Left ventricle myocardium superior (tissue), 1 donor: ENCODE data around the gene GPR3. TPM values are rescaled to one million over a fixed set of nuclear protein-coding genes. Genes with fewer than 3 reads are reported as not detected.

Experiments
- ATAC-seq: fragments of 200-7000 bp; cut with Tn5 transposase; one replicate; pipeline ENCODE4 v1.9.1; 2020; ENCODE audit warnings: mild to moderate bottlenecking, moderate library complexity
- DNase-seq: peaks from one replicate; pipeline ENCODE4 v3.0.0-alpha.2; 2020
- intact Hi-C: fragments of 100-400 bp; cut with micrococcal nuclease; formaldehyde crosslinking; loops from one replicate; pipeline ENCODE4 v1.11.0; 2022
- long read RNA-seq: library from polyadenylated mRNA; unstranded; transcript quantifications from one replicate; pipeline ENCODE4 v2.0.0, GENCODE V29; 2021
- total RNA-seq: library from RNA; stranded (reverse); fragmentation: NEBNext Ultra II Directional; extraction: Animal tissue kit (Norgen Biotek cat#: 25700); gene quantifications from one replicate; pipeline ENCODE4 v1.2.1, GENCODE V29; 2021
- donor health status: DM: no; HTN: yes; CAD: no; lungs with severe emphysema.

GPR3 gene, protein sequence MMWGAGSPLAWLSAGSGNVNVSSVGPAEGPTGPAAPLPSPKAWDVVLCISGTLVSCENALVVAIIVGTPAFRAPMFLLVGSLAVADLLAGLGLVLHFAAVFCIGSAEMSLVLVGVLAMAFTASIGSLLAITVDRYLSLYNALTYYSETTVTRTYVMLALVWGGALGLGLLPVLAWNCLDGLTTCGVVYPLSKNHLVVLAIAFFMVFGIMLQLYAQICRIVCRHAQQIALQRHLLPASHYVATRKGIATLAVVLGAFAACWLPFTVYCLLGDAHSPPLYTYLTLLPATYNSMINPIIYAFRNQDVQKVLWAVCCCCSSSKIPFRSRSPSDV
- total RNA-seq: 0.12 TPM
- long read RNA-seq: 0 reads

- intact Hi-C loops: no loop called here
- DNase-seq: peak; percentile 96
- ATAC-seq: peak; percentile 89
Observed at GRCh38 chr1:27392096-27392777, at the start of gene GPR3. GPR3 (plus strand) TSS chr1:27392622; CDS start chr1:27393799, 1,177 bp downstream.

GRCh38 chr1:27342778-27343638 lies 49.4 kb upstream of the GPR3 start:
- ATAC-seq (peak; percentile 55), DNase-seq (no peak)
- intact Hi-C loops: no loop called here

- intact Hi-C loops: no loop called here
- no peak for ATAC-seq
- no peak for DNase-seq
Observed at GRCh38 chr1:27343639-27344025, 48.8 kb upstream of the GPR3 start.

DNA sequence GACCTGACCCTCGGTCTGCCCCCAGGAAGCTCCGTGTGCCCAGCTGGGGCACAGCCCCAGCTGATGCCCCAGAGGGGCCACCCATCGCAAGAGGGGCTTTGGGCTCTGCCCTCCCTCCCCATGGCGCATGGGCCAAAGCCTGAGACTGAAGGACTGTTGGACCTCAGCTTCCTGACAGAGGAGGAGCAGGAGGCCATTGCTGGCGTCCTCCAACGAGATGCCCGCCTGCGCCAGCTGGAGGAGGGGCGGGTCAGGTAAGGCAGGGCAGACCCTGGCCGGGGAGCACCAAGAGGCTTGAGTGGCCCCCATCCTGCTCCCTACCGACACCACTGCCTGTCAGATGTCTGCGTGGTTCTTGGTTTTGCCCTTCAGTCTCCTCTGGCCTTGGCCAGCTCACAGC lies 47.1 kb upstream of the GPR3 start:
- ATAC-seq (no peak), DNase-seq (no peak)
- intact Hi-C loops: no loop called here

- ATAC-seq: no peak
- intact Hi-C loops: no loop called here
- DNase-seq: no peak
Observed at GRCh38 chr1:27346357-27346756, 46.1 kb upstream of the GPR3 start.

- no peak for ATAC-seq
- intact Hi-C loops: no loop called here
- DNase-seq: no peak
Observed at GRCh38 chr1:27346991-27347624, 45.3 kb upstream of the GPR3 start.

GRCh38 chr1:27348861-27349783 lies 43.3 kb upstream of the GPR3 start:
- peak; percentile 52 for DNase-seq
- intact Hi-C loops: no loop called here
- ATAC-seq: peak; percentile 39

DNA sequence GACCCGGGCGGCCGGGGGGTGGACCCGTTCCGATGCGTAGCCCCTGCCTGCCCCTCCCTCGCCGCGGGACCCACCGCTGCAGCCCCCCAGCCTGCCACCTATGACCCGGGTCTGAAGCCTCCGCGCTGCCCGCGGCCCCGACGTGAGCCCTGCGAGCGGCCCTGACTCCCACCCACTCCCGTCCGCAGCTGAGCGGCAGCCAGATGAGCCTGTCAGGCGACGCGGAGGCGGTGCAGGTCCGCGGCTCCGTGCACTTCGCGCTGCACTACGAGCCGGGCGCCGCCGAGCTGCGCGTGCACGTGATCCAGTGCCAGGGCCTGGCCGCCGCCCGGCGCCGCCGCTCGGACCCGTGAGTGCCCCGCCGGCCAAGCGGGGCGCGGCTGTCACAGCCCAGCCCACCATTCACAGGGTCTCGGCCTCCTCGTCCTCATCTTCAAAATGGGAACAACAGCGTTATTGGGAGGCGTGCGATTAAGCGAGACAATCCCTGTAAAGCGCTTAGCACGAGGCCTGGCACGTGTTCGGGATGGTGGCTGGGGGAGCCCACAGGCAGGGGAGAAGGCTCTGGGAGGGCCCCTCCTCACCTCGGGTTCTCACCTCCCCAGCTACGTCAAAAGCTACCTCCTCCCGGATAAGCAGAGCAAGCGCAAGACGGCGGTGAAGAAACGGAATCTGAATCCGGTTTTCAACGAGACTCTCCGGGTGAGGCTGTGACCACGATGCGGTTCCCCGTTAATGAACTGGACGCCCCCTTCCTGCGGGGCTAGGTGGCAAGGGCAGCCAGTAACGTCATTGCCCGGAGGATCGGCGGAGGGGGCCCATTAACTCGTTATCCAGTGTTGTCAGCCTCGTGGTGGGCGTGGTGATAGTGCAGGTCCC lies 42.4 kb upstream of the GPR3 start:
- peak; percentile 80 for DNase-seq
- peak; percentile 74 for ATAC-seq
- intact Hi-C loops: no loop called here

- intact Hi-C loops: no loop called here
- ATAC-seq (peak; percentile 57), DNase-seq (peak; percentile 79)
Observed at GRCh38 chr1:27350663-27351540, 41.5 kb upstream of the GPR3 start.

- intact Hi-C loops: no loop called here
- DNase-seq: no peak
- no peak for ATAC-seq
Observed at GRCh38 chr1:27351541-27352107, 40.8 kb upstream of the GPR3 start.

DNA sequence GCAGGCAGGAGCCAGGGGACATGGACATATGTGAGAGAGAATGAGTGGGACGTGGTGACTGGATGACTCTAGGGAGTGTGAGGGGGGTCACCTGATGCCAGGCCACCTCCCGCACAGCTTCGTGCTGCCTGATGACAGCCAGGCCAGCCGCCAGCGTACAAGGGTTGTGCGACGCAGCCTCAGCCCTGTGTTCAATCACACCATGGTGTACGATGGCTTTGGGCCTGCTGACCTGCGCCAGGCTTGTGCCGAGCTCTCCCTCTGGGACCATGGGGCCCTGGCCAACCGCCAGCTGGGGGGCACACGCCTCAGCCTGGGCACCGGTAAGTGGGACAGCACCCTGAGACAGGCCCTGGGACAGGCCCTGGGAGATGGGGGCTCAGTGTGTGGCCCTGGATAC lies 39.3 kb upstream of the GPR3 start:
- intact Hi-C loops: no loop called here
- peak; percentile 67 for DNase-seq
- ATAC-seq: no peak

GRCh38 chr1:27353629-27354028 lies 38.8 kb upstream of the GPR3 start:
- ATAC-seq: no peak
- DNase-seq: no peak
- intact Hi-C loops: no loop called here

DNA sequence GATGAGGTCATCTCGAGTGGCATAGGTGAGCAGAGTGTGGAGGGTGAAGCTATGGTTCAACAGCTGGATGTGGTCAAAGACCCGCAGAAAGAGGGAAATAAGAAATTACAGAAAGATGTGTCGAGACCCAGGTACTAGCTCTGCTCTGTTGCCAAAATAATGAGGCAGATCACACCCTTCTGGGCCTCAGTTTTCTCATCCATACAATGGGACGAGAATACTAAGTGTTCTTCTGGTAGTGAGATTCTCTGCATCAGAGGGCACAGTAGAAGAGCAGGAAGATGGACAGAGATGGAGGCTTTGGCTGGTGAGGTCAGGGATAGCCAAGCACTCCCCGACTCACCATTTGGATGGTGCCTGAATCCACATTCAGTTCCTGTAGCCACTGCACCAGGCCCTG lies 36.7 kb upstream of the GPR3 start:
- intact Hi-C loops: no loop called here
- ATAC-seq (no peak), DNase-seq (no peak)

GRCh38 chr1:27356277-27356618 lies 36.2 kb upstream of the GPR3 start:
- ATAC-seq (no peak), DNase-seq (no peak)
- intact Hi-C loops: no loop called here

- ATAC-seq (no peak), DNase-seq (no peak)
- intact Hi-C loops: no loop called here
Observed at GRCh38 chr1:27356619-27357280, 35.7 kb upstream of the GPR3 start.
